ENCODE data around the gene LHFPL2. TPM values are rescaled to one million over a fixed set of nuclear protein-coding genes. Genes with fewer than 3 reads are reported as not detected.

Gene LHFPL2
- total and polyA plus RNA-seq, 12 donors: 2.4 to 14.9 (median 5.1) TPM

- peaks cover 0 to 48% (median 31%) of the 10 kb centered on the region in 9 donors for H3K4me1 ChIP-seq
- no peak for TF ChIP-seq CTCF (IDR thresholded peaks at IDR 0.05)
- no peak overlapping the region for H3K4me3 ChIP-seq
- intact Hi-C loops (cut with DNase I): no loop called here
- peaks cover 0 to 20% (median 0%) of the 10 kb centered on the region in 9 donors for H3K36me3 ChIP-seq
- ATAC-seq (peak in 1 of 8 donors; percentile 44), DNase-seq (no peak)
- no peaks in the 10 kb centered on the region for H3K27me3 ChIP-seq
- no peaks in the 10 kb centered on the region for H3K9me3 ChIP-seq
- H3K27ac ChIP-seq: peak overlapping the region in 1 of 10 donors; percentile 33
Measured at GRCh38 chr5:78496373-78496772, 152.2 kb downstream of the LHFPL2 start.

GRCh38 chr5:78495800-78496199 lies 152.8 kb downstream of the LHFPL2 start:
- H3K36me3 ChIP-seq: peaks cover 0 to 20% (median 0%) of the 10 kb centered on the region in 9 donors
- no peak overlapping the region for H3K27ac ChIP-seq
- DNase-seq: no peak
- TF ChIP-seq CTCF (IDR thresholded peaks at IDR 0.05): no peak
- intact Hi-C loops (cut with DNase I): no loop called here
- 64 to 67% methylated on average over 6 of the region's 6 CpGs for WGBS, 2 donors
- peaks cover 0 to 47% (median 25%) of the 10 kb centered on the region in 9 donors for H3K4me1 ChIP-seq
- no peaks in the 10 kb centered on the region for H3K27me3 ChIP-seq
- H3K9me3 ChIP-seq: no peaks in the 10 kb centered on the region
- ATAC-seq: no peak
- H3K4me3 ChIP-seq: no peak overlapping the region

- 85 to 87% methylated on average over 7 of the region's 7 CpGs for WGBS, 2 donors
- Histone ChIP-seq H3K27ac (no peak overlapping the region), H3K4me1 (peaks cover 1 to 41% (median 20%) of the 10 kb centered on the region in 9 donors), H3K9me3 (no peaks in the 10 kb centered on the region), H3K4me3 (no peak overlapping the region), H3K36me3 (peaks cover 0 to 46% (median 5%) of the 10 kb centered on the region in 9 donors), H3K27me3 (no peaks in the 10 kb centered on the region)
- DNase-seq (no peak), ATAC-seq (peak in 1 of 8 donors; percentile 21)
- no peak for TF ChIP-seq CTCF (IDR thresholded peaks at IDR 0.05)
- intact Hi-C loops (cut with DNase I): no loop called here
Measured at GRCh38 chr5:78492650-78493049, 155.9 kb downstream of the LHFPL2 start.

- Histone ChIP-seq H3K4me1 (peaks cover 0 to 41% (median 20%) of the 10 kb centered on the region in 9 donors), H3K27me3 (no peaks in the 10 kb centered on the region), H3K27ac (no peak overlapping the region), H3K9me3 (no peaks in the 10 kb centered on the region), H3K36me3 (peaks cover 0 to 50% (median 5%) of the 10 kb centered on the region in 9 donors), H3K4me3 (no peak overlapping the region)
- WGBS, 2 donors: 93 to 96% methylated on average over 2 of the region's 2 CpGs
- ATAC-seq (no peak), DNase-seq (no peak)
- no peak for TF ChIP-seq CTCF (IDR thresholded peaks at IDR 0.05)
- intact Hi-C loops (cut with DNase I): no loop called here
Measured at GRCh38 chr5:78492224-78492623, 156.3 kb downstream of the LHFPL2 start.
